ENCODE measurements around the gene A3GALT2.

A3GALT2 gene

GRCh38 chr1:33332881-33333280, 12.0 kb upstream of the A3GALT2 start:
- peak in 7 of 56 donors; percentile 9 to 43 (median 18) for DNase-seq

GRCh38 chr1:33332357-33332789, 11.5 kb upstream of the A3GALT2 start:
- DNase-seq: no peak

- DNase-seq: no peak
Measured at GRCh38 chr1:33331444-33332356, 10.8 kb upstream of the A3GALT2 start.

DNA sequence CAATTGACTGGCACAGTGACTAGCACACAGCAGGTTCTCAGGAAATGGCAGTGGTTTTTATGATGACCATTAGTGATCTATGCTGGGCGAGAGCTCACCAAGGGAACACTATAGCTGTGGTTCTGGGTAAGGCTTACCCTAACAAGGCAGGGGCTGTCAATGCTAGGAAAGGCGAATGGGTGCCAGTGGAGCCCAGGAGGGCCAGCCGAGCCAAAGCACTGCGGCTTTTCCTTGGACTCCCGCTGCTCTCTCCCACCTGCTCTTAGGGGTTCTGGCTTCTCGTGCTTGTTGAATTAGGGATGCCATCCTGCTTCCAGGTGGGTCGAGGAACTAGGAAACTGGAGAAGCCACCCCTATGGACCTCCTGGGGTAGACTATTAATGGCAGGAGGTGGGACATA, 10.0 kb upstream of the A3GALT2 start:
- no peak for DNase-seq

GRCh38 chr1:33330361-33330890, 9.5 kb upstream of the A3GALT2 start:
- no peak for DNase-seq

- no peak for DNase-seq
Measured at GRCh38 chr1:33329600-33330305, 8.9 kb upstream of the A3GALT2 start.

DNA sequence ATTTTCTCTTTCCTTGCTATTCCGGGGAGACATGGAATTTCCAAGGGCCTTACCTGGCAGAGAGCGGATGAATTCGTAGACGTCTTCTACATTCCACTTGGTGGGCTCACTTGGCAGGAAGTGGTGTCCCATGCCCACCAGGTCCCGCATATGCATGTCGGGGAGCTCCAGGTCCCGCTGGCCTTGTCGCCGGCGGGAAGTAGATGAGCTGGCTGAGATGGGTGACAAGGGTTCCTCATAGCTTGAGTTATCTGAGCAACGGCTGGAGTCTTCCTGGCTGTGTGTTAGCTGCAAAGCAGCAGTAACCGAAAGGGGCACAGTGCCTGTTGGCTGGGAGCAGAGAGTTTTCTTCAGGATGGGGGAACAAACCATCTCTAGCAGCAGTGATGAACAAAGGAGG, 7.9 kb upstream of the A3GALT2 start:
- DNase-seq: no peak

- DNase-seq: peak in 14 of 56 donors; percentile 12 to 57 (median 22)
Measured at GRCh38 chr1:33327587-33328325, 6.9 kb upstream of the A3GALT2 start.

DNA sequence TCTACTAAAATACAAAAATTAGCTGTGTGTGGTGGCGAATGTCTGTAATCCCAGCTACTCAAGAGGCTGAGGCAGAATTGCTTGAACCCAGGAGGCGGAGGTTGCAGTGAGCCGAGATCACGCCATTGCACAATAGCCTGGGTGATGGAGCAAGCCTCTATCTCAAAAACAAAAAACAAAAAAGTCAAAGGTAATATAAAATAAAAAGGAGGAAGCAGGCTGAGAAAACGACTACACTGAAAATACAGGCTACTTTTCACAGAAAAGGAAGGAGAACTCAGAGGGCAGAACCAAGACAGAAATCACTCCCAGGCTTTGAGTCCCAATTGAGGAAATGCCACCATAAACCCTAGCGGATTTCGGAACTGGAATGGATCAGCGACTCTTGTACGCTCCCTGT, 5.9 kb upstream of the A3GALT2 start:
- DNase-seq: no peak

DNA sequence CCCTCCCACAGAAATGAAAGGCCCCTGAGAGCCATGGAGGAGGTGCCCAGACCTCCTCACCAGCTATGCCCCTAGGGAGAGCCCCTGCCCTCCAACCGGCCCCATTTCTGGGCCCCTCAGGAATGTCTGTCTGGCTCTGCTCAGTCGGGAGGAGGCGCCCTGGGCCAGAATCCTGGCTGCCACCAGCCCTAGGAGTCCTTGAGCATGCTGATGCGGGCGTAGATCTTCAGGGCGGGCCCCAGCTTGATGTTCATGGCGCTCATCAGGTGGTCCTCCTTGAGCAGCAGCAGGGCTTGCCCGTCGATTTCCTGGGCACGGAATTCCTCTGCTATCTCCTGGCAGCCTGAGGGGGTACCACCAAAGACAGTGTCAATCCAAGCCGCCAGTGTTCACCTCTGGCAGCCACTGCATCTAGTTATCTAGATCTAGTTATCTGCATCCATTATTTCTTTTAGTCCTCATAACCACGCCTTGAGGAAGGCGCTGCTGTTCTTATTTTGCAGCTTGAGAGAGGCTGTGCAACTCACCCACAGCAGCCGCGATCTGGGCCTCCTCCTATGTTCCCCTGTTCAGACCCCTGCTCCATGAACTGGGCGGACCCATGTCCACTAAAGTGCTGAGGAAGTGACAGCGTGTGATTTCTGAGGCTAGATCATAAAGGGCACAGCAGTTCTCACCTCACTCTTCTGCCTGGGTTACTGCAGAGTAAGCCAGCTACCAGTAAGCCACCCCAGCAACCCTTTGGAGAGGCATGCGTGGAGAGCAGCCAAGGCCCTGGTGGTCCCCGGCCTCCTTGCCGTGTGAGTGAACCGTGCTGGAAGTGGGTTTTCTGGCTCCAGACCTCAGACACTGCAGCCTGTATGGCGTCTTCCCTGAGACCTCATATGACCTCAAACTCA, 4.0 kb upstream of the A3GALT2 start:
- DNase-seq: no peak

DNA sequence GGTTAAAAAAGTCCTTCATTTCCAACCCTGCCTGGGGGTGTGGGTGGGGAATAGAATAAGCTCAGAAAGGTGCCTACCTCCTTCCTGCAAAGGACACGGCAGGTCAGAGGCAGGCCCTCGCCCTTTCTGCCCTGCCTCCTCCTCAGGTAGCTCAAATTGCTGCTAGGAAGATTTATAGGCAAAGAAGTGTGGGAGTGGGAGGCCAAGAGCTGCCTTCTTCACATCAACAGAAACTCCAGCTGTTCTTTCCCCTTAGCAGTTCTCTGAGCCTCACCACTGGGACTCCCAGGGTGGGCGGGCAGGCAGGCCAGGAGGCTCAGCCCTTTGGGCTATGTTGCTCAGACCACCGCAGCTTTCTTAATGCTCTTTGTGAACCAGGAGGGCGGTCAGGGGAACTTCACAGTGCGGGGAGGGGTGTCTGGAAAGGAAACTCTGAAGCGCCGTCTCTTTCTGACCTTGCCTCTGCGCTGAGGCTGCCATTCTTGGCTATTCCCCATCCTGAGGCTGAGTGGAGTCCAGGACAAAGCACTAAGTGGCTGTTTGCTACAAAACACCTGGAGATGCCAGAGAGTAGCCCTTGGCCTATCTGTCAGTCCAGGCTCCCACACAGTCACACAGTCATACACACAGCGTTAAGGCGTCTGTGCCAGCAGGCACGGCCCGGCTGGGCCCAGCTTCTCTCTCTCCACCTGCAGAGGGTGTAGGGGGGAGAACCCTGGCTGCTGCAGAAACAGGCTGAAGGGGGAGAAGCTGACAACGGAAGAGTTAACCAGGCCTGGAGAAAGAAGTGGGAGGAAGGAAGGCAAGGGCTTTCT, 3.0 kb upstream of the A3GALT2 start:
- DNase-seq: no peak

- no peak for DNase-seq
Measured at GRCh38 chr1:33322870-33323585, 2.1 kb upstream of the A3GALT2 start.

- DNase-seq: no peak
Measured at GRCh38 chr1:33322109-33322508, 1.2 kb upstream of the A3GALT2 start.

DNA sequence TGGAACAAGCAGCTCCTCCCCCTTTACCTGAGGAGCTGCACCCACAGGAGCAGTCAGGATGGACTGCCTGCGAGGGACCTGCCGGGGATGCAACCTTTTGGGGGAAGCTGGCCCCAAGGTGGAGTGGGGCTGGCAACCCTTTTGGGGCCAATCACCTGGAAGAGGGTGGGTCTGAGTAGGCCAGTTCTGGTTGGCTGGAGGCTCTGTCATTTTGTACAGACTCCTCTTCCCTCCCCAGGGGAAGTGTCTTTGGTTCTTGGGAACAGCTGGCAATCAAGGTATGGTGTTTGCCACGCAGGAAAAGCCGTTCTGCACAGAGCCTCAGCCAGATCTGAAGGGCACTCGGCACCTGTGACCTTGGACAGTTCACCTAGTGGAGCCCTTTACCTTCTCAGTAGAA, 280 bp upstream of the A3GALT2 start:
- no peak for DNase-seq

DNA sequence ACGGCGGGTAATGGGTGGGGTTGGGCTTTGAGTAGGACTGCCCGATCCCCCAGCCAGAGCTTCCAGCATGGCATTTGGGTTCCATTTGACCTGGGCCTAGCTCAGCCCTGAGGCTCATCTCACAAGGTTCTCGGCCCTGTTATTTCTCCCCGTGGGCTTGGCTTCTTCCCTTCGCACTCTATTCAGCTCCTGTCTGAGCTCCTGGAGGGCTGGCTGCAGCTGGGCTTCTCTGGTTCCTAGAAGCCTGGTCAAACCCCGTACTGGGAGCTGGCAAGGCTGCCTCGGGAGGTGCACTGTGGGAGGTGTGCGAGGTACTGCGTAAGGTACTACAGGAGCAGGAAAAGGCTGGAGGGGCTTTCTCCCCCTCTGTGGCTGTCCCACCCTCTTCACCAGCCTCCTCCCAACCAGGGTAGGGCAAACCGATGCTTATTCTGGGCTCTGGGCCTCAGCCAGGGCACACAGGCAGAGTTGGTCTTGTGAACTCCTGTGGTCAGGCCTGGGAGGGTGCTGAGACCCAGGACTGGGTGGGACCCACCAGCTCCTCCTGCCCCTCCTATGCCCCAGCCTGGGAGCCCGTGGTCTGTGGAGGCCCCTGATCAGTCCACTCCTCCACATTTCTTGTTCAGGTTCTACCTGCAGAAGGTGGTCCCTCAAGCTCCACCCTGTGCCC, 814 bp downstream of the A3GALT2 start:
- no peak for DNase-seq

- no peak for DNase-seq
Measured at GRCh38 chr1:33319186-33319948, 1.5 kb downstream of the A3GALT2 start.

- DNase-seq: no peak
Measured at GRCh38 chr1:33317946-33318345, 3.0 kb downstream of the A3GALT2 start.

DNA sequence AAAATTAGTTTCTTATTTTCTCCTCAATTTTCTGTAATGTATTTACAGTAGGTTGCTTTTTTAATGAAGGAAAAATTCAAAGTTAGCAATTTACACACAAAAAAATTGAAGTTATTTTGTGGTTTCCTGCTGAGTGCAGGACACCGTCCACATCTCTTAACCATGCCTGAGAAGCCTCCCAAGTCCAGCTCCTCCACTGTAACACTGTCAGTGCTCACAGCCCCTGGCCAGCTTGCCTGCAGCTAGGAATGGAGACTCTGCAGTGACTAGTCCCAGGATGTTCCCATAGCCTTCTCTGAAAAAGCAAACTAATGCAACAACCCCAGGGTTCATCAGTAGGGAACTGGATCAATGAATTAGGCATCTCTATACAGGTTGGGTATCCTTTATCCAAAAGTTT, 3.5 kb downstream of the A3GALT2 start:
- DNase-seq: no peak

All from amygdala (tissue), 56 donors.